Measurements from ENCODE around the gene FATE1.

Gene FATE1

DNA sequence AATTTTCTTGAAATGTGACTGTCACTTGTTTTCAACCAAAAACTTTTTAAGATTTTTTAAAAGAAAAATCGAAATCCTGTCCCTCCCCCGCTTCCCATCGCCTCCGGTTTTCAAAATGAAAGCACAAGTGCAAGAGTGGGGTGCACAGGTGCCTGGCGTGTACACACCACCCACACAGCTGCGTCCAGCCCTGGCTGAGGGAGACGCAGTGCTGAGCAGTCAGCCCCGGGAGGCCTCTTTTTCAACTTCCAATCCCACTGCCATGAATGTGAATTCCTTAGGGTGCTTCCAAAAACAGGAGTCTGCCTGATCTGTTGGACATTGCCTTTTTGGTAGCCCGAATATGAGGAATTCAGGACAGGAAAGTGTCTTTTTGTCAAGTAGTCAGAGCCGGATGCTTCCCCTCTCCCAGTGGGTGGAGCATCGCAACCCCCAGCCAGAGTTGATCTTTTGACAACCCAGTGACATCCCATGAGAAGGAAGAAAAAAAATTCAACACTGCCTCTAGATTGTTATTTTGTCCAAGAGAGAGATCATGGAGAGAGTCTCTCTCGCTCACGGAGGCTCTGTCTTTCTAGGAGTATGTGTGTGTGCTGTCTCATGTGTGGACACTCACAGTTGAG is 11.7 kb upstream of the FATE1 start:
- no peak for DNase-seq (ENCODE audit: low read depth)

DNA sequence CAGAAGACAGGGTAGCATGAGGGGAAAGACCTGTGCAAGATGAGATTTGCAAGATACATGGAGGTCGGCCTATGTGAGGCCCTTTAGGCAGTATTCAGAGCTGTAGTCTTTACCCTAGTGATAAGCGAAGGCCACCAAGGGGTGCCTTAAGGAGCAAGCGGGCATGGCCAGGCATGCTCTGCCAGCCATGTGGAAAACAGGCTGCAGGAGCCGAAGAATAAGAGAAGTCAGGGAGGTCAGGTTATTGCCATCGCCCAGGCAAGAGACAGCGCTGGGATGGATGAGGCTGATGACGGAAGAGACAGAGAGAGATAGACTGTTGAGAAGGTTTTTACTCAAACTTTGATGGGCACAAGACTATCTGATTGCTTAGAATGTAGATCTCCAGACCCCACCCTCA is 7.0 kb upstream of the FATE1 start:
- DNase-seq (ENCODE audit: low read depth): no peak

DNA sequence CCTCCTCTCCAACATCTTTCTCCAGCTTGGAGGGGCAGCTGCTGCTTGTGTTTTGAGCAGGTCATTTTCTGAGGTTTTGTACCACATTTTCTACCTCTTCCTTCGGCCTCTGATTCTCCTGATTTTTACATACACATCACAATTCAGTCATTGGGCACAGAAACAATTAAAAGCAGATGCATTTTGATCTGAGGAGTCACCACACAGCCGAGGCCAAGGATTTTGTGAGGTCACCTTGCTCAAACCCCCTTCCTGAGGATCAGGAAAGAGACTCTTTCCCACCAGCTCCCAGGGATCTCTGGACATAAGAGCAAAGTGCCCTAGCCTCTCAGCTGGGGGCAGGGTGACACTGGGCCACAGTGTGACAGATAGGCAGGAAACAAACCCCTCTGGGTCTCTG is 5.4 kb upstream of the FATE1 start:
- DNase-seq (ENCODE audit: low read depth): no peak

DNA sequence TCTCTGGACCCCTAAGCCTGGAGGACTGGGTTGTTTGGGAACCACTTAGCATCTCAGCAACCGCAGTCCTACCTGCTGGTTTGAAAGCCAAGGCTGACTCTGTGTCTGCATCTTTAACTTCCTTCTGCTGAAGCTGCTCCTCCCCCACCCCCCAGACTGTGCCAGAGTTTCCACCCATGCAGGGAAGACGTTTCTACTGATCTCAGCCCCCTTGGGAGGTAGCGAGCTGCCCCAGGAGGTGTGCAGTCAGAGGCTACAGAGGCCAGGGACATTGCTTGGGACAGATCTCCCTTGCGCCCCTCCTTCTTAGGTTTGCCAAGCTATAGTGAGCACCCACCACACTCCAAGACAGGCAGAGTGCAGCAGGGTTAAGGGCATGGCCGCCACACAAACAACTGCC is 4.7 kb upstream of the FATE1 start:
- no peak for DNase-seq (ENCODE audit: low read depth)

DNA sequence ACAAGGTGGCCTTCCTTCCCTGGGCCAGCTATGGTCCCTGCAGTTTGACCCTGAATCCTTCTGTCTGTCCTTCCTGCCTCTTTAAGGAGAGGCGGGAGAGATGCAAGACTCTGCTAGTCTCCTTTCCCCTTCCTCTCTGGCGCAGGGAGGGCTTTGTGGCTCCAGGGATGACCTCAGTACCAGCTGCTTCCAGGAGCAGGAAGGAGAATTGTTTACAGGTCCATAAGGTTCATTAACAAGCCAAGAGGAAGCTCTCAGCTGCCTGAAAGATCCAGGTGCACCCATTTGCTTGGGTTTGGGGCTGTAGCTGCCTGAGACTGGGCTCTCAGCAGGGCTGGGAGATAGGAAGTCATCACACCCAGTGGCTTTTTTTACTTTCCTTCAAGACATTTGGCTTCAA is 4.0 kb upstream of the FATE1 start:
- no peak for DNase-seq (ENCODE audit: low read depth)

DNA sequence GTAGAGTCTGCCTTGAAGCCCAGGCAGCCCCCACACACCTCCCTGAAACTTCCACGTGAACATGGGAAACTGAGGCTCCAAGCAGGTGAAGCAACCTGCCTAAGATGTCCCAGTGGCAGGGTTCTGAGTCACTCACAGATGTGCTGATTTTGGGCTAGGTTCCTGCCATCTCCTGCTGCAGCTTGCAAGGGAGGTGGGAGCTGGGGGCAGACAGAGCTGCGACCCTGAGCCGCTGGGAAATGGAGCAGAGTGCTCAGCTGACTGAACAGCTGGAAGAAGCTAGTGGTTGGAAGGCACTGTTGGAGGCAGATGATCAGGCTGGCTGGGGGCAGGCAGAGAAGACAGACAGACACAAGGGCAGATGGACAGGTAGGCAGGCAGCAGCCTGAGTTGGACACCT is 3.6 kb upstream of the FATE1 start:
- DNase-seq (ENCODE audit: low read depth): no peak

DNA sequence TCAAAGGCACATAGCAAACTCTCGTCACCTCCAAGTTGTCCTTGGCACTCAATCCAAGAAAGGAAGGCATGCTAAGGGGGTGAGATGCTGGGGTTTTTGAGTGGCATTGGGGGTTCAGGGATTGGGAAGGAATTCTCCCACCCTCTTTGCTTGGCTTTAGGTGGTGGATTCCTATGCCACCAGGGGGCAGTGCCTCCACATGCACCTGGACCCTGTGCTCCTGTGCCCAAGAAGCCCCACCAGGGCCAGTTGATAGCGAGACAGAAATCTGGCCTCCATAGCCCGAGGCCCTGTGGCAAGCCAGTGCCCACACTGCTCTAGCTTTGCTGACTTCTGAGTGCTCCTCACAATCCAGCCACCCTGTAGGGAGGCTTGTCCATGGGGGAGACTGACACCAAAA is 2.0 kb upstream of the FATE1 start:
- no peak for DNase-seq (ENCODE audit: low read depth)

DNA sequence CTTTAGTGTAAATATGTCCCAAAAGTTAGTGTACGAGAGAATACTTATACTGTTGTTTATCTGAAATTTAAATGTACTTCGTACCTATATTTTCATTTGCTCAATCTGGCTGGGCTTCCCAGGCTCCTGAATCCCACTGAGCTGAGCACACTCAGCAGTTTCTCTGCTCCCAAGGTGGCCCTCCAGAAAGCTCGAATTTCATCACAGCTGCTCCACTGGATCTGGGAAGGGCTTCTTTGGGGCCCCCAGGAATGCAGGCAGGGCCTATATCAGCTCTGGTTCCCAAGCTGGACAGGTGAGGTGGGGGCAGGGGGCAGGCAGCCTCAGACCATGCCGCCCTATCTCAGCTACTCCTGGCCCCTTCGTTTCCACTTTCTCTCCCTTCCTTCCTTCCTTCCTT is 1.5 kb upstream of the FATE1 start:
- no peak for DNase-seq (ENCODE audit: low read depth)

DNA sequence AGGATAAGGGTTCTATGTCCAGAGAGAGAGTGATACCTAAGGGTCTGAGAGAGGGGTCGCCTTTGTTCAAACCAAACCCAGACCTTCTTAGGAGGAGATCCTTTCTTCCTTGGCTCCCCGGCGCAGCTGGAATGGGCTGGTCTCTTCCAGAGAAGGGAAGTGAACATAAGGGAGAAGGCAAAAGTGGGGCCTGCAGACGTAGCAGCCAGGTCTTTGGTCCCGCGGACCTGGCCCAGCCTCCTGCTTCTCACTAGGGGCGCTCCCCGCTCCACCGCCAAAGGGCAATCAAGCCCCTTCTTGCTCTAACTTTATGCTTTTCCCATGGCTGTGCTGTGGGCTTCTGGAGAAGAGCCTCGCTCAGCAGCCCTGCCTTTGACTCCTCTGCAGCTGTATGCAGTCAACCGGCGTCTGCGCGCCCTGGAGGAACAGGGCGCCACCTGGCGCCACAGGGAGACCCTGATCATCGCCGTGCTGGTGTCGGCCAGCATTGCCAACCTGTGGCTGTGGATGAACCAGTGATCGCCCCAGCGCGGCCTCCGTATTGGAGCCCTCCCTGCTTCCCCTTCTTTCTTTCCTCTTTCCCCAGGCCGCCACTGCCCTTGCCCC is 6.5 kb downstream of the FATE1 start:
- DNase-seq (ENCODE audit: low read depth): no peak

DNA sequence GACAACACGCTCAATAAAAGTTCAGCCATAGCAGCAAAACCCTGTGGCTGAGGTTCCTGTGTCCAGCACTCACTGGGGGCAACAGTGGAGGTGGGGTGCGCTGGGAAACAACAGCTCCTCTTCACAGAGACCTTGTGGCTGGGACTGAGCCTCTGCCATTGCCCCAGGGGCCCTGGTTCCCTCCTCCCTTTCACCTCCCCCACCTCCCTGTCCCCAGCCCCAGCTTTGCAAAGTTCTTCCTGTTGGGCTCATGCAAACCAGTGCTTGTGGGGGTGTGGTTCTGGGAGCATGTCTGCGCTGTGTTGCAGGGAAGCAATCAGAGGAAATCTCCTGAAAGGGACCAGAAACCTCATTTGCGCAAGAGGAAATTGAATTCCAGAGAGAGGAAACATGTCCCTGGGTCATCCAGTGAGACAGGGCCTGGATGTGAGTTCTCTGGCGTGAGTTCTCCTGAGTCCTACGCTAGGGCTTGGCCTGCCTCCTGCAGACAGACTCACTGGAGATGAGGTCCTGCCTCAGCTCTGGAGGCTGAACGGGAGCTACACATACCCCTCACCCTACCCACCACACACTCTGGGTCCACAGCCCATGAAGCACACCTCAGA is 7.4 kb downstream of the FATE1 start:
- DNase-seq (ENCODE audit: low read depth): no peak

DNA sequence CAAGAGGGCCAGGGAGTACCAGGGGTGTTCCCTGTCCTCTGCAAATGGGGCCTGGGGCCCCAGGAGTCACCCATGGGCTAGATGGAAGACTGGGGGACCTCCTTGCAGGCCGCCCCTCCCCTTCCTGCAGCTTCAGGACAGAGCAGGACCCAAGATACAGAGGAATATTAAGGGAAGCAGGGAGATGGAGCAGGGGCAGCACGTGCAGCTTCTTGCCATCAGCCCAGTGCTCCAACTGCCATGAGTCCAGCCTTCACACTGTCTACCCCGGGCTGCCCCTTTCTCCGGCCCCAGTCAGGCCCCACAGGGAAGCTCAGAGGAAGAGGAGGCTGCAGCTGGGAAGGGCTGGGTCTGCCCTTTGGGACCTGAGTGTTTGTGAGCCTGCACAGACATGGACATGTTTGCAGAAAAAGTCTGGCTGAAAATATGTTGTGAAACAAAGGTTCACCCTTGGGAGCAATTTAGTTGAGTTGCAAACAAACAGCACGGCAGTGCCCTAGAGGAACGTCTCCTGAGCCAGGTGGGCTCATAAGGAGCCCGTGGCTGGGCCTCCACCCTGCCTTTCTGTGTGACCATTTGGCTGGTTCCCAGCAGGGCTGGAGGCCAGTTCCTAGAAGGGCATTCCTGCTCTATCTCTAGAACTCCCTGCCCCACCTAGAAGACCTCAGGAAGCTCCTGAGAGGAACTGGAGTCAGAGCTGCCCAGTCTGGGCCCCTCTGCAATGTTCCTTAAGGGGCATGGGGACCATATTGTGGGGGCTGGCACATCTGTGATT is 8.9 kb downstream of the FATE1 start:
- DNase-seq (ENCODE audit: low read depth): no peak

DNA sequence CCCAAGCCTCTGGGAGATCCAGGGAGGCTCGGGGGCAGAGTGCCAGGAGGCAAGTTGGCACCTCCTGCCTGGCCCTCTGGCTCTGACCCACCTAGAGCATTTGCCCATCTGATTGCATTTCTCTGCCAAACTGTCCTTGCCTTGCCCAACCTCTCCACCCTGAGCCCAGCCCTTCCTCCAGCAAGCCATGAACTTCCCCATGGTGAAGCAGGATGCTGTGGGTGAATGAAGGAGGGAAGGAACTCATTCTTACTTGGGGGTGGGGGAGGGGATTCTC is 9.4 kb downstream of the FATE1 start:
- DNase-seq (ENCODE audit: low read depth): no peak

DNA sequence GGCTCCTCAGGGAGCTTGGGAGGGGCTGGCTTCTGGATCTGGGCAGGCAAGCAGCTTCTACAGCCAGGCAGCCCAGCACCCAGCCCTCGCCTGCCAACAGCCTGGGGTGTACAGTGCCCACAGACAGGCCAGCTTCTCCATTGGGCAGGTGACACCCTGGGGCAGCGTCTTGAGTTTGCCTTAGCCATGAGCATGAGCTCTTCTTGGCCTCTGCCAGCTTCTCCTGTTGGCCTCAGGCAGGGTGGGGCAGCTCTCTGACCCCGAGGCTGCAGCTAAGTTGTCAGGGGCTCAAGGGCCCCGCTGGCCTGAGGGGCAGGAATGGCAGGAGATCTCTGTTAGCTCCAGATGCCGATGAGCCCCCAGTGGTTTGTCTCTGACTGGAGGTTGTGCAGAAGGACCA is 10.9 kb downstream of the FATE1 start:
- no peak for DNase-seq (ENCODE audit: low read depth)

DNA sequence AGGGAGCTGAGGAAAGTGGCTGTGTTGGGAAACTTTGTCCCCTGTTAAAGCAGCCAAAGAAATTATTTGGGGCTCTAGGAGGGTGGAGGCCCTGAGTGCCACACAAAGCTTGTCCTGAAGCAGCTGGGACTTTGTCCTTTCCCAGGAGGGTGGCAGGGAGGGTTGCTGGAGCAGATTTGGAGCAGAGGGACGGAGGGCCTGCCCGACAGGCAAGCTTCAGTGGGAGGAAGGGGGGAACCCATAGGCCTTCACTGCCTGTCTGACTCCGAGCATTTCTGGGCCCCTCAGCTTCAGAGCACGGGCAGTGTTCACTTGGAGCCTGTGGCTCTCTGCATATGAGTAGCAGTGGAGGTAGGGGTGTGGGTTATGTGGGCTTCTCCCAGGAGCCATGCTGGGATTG is 11.5 kb downstream of the FATE1 start:
- DNase-seq (ENCODE audit: low read depth): no peak

DNA sequence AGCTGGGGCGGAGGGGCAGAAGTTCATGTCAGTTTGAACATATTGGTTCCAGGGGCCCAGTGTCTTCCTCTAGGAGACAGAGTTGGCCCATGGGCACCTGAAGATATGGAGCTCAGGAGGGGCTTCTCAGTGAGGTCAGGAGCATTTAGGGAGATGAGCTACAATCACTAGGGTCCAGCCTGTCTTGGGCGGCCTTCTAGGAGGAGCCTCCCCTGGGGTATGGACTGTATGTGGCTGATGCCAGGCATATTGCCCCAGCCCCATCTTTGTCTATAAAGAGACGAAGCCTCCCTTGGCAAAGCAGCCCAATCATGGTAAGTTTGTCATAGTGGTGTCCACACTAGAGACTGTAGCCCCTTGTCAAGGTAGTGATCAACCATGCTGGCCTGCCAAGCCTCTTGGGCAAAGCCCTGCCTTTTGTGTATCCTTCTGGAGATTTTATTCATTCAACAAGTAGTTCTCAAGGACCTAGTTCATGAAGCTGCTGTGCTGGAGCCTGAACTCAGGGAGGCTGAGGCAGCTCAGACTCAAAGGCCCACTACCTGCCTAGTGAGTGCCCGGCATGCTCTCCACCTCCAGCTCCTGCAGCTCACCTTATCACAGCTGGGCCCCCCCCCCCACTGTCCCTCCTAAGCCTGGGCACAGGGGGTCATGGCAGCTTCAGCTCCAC is 13.4 kb downstream of the FATE1 start:
- DNase-seq (ENCODE audit: low read depth): no peak

DNA sequence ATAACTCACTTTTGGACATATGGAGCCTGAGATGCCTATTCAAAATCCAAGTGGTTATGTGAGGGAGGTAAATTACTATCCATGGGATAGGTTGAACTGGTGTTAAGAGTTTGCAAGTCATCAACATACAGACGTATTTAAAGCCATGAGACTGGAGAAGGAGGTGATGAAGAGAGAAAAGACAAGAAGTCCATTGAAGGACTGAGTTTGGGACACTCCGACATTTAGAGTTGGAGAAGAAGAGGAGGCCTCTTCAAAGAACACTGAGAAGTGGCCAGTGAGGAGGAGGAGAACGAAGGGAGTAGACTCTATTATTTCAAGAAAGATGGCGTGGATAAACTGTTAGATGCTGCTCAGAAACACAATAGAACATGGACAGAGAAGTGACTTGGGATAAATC is 18.6 kb downstream of the FATE1 start, which contains the start of gene CNGA2:
TSS of gene CNGA2 (plus strand) at position 301 of the 400 bp plus-strand sequence. CDS start 3,738 bp downstream, outside the sequence.
- no peak for DNase-seq (ENCODE audit: low read depth)

DNA sequence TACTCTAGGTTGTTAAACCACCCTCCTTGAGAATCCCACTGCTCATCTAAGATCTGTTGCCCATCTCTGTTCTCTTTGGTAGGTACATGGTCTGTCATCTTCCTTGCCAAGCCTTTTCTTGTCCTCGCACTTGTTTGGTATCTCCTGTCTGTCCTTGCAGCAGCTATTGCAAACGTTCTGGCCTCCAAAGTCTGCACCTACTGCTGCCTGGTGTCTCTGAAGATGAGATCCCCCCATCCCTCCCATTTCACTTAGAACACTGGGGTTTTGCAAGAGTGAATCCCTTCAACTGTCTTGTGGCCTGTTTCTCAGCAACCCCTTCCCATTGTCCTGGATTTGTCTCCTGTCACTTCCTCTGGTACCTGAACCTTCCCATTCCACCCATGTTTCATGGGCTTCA is 19.4 kb downstream of the FATE1 start:
- no peak for DNase-seq (ENCODE audit: low read depth)

DNA sequence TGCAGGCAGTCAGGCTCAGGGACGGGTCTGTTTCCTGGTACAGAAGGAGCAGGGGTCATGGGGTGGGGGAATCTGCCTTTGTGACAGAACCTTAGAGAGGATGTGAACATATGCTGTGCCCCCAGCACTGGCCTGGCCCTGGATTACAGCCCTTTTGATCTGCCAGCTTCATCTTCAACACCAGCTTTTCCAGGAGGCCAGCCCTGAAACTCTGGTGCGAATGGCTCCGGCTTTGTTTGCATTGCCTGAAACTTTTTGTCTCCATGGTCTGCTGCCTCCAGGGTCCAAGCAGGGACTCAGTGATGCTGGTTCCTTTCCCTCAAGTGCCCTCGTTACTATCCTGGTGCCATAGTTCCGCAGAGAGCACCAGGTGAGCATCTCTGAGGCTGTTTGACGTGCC is 20.9 kb downstream of the FATE1 start:
- no peak for DNase-seq (ENCODE audit: low read depth)

DNA sequence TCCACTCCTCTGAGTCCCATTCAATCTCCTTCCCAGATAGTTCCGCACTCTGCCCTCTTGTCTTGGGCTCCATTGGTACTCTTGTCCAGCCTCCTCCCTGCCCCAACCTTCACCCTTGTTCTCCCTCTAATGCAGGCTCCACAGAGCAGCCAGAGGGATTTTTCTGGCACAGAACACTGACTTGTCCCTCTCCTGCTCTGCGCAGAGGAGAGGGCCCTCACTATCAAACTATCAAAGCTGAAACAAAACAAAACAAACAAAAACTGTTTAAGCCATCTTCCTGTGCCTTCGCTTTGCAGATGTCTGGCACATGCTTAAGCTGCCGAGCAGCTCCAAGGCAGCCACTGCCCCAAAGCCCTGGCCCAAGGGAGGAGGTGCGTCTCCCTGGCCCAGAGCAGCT is 21.7 kb downstream of the FATE1 start:
- no peak for DNase-seq (ENCODE audit: low read depth)

DNA sequence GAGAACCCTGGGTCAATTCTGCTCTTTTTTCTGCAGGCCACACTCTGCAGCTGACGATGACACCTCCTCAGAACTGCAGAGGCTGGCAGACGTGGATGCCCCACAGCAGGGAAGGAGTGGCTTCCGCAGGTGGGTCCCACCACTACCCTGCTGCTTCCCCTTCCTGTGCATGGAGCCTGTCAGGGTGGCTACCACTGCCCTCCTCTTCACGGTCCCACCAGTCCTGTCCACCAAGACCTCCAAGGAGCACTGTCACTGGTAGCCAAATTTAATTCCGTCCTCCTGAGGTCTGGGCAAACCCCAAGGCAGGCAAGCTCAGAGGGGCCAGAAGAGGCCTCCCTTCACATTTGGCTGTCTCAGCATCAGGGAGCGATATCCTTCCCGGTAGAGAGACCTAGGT is 22.9 kb downstream of the FATE1 start:
- DNase-seq (ENCODE audit: low read depth): no peak

DNA sequence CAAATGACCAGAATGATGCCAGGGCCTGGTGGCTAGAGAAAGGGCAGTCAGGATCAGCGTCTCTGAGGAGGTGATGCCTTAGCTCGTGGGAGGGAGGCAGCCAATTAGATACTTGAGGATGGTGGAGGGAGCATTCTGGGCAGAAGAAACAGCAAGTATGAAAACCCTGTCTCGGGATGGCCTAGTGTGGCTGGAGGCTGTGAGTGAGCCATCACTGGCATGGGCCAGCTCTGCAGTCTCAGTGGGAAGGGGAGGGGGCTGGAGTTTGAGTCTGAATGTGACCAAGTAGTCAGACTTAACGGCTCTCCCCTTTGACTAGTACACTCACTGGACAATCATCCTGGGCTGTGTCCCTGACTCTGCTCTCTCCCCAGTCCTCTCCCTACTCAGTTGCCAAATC is 25.8 kb downstream of the FATE1 start:
- DNase-seq (ENCODE audit: low read depth): no peak

DNA sequence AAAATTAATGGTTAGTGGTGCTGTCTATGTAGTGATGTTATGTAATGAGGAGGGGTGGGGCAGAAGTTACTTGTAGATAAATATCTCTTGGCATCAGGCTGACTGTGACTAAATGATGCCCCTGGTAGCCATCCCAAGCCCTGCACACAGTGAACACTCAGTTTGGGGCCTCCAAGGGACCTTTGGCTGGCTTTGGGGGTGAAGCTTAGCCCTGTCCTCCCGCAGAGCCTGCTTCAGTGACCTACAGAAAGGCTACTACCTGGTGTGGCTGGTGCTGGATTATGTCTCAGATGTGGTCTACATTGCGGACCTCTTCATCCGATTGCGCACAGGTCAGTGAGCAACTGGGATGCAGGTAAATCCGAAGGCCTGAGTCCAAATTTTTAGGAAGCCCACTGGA is 26.5 kb downstream of the FATE1 start:
- no peak for DNase-seq (ENCODE audit: low read depth)
